Endothelial cell of hepatic sinusoid (primary cell): ENCODE data around the gene HECW1.
"Not testable (repeated sequence)": the region's sequence is repeated elsewhere in the genome, so short reads cannot be mapped to it uniquely, and the experiment has no call there.

Experiments
- in situ Hi-C: cut with HindIII; loops from 2 replicates; pipeline ENCODE4 v1.10.0; 2017; ENCODE audit warnings: low sequenced_read_pairs

Gene HECW1

GRCh38 chr7:43112459-43112940 lies at the start of gene HECW1:
Gene HECW1 (plus strand): TSS chr7:43112647. CDS start chr7:43243906, 131,259 bp downstream.
- in situ Hi-C loops = no loop called here

GRCh38 chr7:43071604-43072003 lies 40.8 kb upstream of the HECW1 start:
- in situ Hi-C loops = no loop called here

- in situ Hi-C loops = no loop called here
Measured at GRCh38 chr7:43072530-43072929, 39.9 kb upstream of the HECW1 start.

- in situ Hi-C loops = not testable (repeated sequence)
Measured at GRCh38 chr7:43073811-43074210, 38.6 kb upstream of the HECW1 start.

GRCh38 chr7:43076189-43076605 lies 36.2 kb upstream of the HECW1 start:
- in situ Hi-C loops = no loop called here

GRCh38 chr7:43076606-43077005 lies 35.8 kb upstream of the HECW1 start:
- in situ Hi-C loops = no loop called here

- in situ Hi-C loops = no loop called here
Measured at GRCh38 chr7:43077285-43077684, 35.2 kb upstream of the HECW1 start.

- in situ Hi-C loops = no loop called here
Measured at GRCh38 chr7:43077732-43078391, 34.6 kb upstream of the HECW1 start.

GRCh38 chr7:43078794-43079193 lies 33.7 kb upstream of the HECW1 start:
- in situ Hi-C loops = no loop called here

- in situ Hi-C loops = no loop called here
Measured at GRCh38 chr7:43081603-43082002, 30.8 kb upstream of the HECW1 start.

GRCh38 chr7:43083106-43083505 lies 29.3 kb upstream of the HECW1 start:
- in situ Hi-C loops = no loop called here

GRCh38 chr7:43085017-43085416 lies 27.4 kb upstream of the HECW1 start:
- in situ Hi-C loops = no loop called here

GRCh38 chr7:43085992-43086391 lies 26.5 kb upstream of the HECW1 start:
- in situ Hi-C loops = no loop called here

- in situ Hi-C loops = no loop called here
Measured at GRCh38 chr7:43092819-43093218, 19.6 kb upstream of the HECW1 start.

GRCh38 chr7:43096875-43097274 lies 15.6 kb upstream of the HECW1 start:
- in situ Hi-C loops = no loop called here

GRCh38 chr7:43099750-43100149 lies 12.7 kb upstream of the HECW1 start:
- in situ Hi-C loops = no loop called here

GRCh38 chr7:43104874-43105520 lies 7.5 kb upstream of the HECW1 start:
- in situ Hi-C loops = no loop called here

GRCh38 chr7:43105521-43106120 lies 6.8 kb upstream of the HECW1 start:
- in situ Hi-C loops = no loop called here

GRCh38 chr7:43108255-43109011 lies 4.0 kb upstream of the HECW1 start:
- in situ Hi-C loops = no loop called here

- in situ Hi-C loops = no loop called here
Measured at GRCh38 chr7:43110791-43111535, 1.5 kb upstream of the HECW1 start.
